Muscle of back (tissue), 11 donors: ENCODE results near the gene CAPN3. TPM values are rescaled to one million over a fixed set of nuclear protein-coding genes. Genes with fewer than 3 reads are reported as not detected.
A peak's percentile ranks its signal among the peaks of the same experiment; 100 is the strongest.

Experiments used
- DNase-seq, 3 donors: peaks; one replicate each; pipeline versions ENCODE4 v3.0.0 to v3.0.0-alpha.2; 2013
- polyA plus RNA-seq, 10 donors: library from polyadenylated mRNA; unstranded; fragments of 120-200 nt; gene quantifications; one replicate each; pipeline ENCODE4 v1.2.1, GENCODE V29; 2013; ENCODE audit not compliant: insufficient read length in 10 of 10

CAPN3 gene
- polyA plus RNA-seq, 10 donors = 151 to 483 (median 332) TPM

- no peak for DNase-seq
Measured at GRCh38 chr15:42387603-42388002, 28.3 kb downstream of the CAPN3 start.

GRCh38 chr15:42392309-42393024 is 33.2 kb downstream of the CAPN3 start:
- DNase-seq = no peak

- no peak for DNase-seq
Measured at GRCh38 chr15:42394106-42394505, 34.8 kb downstream of the CAPN3 start.

GRCh38 chr15:42395838-42396237 is 36.5 kb downstream of the CAPN3 start:
- no peak for DNase-seq

- DNase-seq = no peak
Measured at GRCh38 chr15:42401544-42402454, 42.5 kb downstream of the CAPN3 start.

- no peak for DNase-seq
Measured at GRCh38 chr15:42402455-42403205, 43.3 kb downstream of the CAPN3 start.

GRCh38 chr15:42403389-42403788 is 44.1 kb downstream of the CAPN3 start:
- DNase-seq = no peak

- DNase-seq = peak in 1 of 3 donors; percentile 16
Measured at GRCh38 chr15:42404461-42405235, 45.3 kb downstream of the CAPN3 start.

GRCh38 chr15:42405863-42406482 is 46.7 kb downstream of the CAPN3 start:
- DNase-seq = no peak

GRCh38 chr15:42408178-42408577 is 48.9 kb downstream of the CAPN3 start:
- DNase-seq = no peak

- no peak for DNase-seq
Measured at GRCh38 chr15:42409011-42409410, 49.7 kb downstream of the CAPN3 start.

GRCh38 chr15:42411884-42412283 is 52.6 kb downstream of the CAPN3 start:
- DNase-seq = no peak

- no peak for DNase-seq
Measured at GRCh38 chr15:42413920-42414319, 54.6 kb downstream of the CAPN3 start.

- no peak for DNase-seq
Measured at GRCh38 chr15:42419369-42419768, 60.1 kb downstream of the CAPN3 start.

- DNase-seq = no peak
Measured at GRCh38 chr15:42421376-42421775, 62.1 kb downstream of the CAPN3 start.

- peak in 2 of 3 donors; percentile 31 to 80 for DNase-seq
Measured at GRCh38 chr15:42427429-42428223, 68.3 kb downstream of the CAPN3 start.

GRCh38 chr15:42444415-42445063 is 85.2 kb downstream of the CAPN3 start:
- no peak for DNase-seq

- no peak for DNase-seq
Measured at GRCh38 chr15:42445551-42445950, 86.2 kb downstream of the CAPN3 start.

- DNase-seq = no peak
Measured at GRCh38 chr15:42447599-42447998, 88.3 kb downstream of the CAPN3 start.

GRCh38 chr15:42448281-42448680 is 89.0 kb downstream of the CAPN3 start:
- DNase-seq = no peak
